ENCODE measurements around the gene TMEM88. TPM values are rescaled to one million over a fixed set of nuclear protein-coding genes. Genes with fewer than 3 reads are reported as not detected.

TMEM88 gene
- polyA plus RNA-seq, 3 donors, result 22.5 to 30.2 (median 24.3) TPM

DNA sequence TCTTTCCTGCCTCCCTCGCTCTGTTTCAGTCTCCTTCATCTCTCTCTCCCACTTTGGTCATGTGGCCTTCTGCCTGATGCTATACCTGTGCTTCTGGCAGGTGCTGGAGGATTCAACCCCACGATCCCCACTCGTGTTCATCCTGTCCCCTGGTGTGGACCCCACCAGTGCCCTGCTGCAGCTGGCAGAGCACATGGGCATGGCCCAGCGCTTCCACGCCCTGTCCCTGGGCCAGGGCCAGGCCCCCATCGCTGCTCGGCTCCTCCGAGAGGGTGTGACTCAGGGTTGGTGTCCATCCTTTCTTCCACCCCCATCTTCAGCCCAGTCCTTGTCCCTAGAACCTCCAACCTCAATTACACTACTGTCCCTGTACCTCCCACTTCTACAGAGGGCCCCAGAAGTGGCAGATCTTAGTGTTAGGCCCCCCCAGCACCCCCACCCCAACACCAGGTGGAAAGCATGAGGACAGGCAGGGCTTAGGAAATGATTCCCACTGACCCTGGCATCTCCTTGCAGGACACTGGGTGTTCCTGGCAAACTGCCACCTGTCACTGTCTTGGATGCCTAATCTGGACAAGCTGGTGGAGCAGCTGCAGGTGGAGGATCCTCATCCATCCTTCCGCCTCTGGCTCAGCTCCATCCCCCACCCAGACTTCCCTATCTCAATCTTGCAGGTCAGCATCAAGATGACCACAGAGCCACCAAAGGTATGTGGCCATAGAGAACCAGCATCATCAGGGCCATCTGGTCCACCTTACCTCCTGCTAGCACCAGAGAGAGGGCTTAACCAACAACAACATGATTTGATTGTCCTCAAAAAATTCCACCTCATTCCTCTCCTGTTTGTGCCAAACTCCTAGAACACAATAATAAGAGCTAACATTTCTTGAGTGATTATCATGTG is 30.6 kb upstream of the TMEM88 start:
- no peak for DNase-seq (ENCODE audit: extremely low read depth in 1 of 11, low read depth in 9 of 11, low spot score in 4 of 11)

DNA sequence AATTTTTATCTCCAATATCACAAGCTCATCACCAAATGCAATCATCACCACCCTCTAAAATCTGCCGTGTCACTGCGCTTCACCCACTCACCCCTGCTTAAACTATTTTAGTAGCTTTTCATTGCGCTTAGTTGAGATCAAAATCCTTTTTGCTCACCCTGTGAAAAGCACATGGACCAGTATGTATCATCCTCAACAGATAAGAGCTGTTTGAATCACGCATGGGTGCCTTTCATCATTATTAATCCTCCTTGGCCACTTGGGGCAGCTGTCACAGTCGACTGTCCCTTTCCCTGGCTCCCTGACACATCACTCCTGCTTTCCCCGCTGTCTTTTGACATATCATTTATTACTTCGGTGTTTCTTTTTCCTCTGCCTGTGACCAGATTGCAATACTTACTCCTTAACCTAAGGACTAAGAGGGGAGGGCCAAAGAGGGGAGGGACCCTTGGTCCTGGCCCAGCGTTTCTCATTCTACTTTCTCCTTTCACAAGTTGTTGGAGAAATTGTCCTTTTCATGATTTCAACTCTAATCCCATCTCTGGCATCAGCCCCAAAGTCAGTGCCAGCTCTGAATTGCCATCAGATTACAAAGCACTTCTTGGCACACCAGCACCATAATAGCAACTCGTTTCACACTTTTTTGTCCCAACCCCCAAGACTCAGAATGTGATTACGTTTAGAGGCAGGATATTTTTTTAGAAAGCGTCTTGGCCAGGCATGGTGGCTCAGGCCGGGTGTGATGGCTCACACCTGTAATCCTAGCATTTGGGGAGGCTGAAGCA is 29.5 kb upstream of the TMEM88 start:
- DNase-seq (ENCODE audit: extremely low read depth in 1 of 11, low read depth in 9 of 11, low spot score in 4 of 11), result no peak

DNA sequence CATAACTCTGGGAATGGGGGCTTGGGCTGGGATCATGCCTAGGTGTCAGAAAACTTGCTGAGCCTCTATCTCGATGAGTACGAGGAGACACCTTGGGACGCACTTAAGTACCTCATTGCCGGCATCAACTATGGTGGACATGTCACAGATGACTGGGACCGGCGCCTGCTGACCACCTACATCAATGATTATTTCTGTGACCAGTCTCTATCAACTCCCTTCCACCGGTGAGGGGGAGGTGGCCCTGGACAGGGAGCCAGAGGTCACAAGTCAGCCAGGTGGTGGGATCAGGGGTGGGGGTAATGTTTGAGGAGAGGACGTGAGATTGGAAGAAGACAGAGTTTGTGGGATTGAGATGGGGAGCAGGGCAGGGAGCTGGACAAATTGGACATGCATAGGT is 24.2 kb upstream of the TMEM88 start:
- DNase-seq (ENCODE audit: extremely low read depth in 1 of 11, low read depth in 9 of 11, low spot score in 4 of 11), result no peak

DNA sequence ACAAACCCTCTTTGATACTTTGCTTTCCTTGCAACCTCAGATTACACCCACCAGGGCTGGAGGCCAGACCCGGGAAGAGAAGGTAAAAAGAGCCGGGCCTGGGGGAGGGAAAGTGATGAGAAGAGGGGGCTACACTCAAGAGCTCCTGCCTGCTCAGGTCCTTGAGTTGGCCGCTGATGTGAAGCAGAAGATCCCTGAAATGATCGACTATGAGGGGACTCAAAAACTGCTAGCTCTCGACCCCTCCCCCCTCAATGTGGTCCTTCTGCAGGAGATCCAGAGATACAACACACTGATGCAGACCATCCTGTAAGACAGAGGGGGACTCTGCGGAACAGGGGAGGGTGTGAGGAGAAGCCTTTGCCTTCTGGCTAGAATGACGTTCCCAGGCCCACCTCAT is 23.6 kb upstream of the TMEM88 start:
- no peak for DNase-seq (ENCODE audit: extremely low read depth in 1 of 11, low read depth in 9 of 11, low spot score in 4 of 11)

DNA sequence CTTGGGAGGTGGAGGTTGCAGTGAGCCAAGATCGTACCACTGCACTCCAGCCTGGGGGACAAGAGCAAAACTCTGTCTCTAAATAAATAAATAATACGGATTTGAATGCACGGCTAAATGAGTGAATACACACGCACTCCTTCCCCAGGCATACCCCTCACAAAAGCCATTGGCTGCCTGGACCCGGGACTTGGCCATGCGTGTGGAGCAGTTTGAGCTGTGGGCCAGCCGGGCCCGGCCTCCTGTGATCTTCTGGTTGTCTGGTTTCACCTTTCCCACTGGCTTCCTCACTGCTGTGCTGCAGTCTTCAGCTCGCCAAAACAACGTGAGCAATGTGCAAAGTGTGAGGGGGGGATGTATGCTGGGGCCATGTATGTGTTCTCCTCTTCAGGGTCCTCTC is 22.4 kb upstream of the TMEM88 start:
- no peak for DNase-seq (ENCODE audit: extremely low read depth in 1 of 11, low read depth in 9 of 11, low spot score in 4 of 11)

DNA sequence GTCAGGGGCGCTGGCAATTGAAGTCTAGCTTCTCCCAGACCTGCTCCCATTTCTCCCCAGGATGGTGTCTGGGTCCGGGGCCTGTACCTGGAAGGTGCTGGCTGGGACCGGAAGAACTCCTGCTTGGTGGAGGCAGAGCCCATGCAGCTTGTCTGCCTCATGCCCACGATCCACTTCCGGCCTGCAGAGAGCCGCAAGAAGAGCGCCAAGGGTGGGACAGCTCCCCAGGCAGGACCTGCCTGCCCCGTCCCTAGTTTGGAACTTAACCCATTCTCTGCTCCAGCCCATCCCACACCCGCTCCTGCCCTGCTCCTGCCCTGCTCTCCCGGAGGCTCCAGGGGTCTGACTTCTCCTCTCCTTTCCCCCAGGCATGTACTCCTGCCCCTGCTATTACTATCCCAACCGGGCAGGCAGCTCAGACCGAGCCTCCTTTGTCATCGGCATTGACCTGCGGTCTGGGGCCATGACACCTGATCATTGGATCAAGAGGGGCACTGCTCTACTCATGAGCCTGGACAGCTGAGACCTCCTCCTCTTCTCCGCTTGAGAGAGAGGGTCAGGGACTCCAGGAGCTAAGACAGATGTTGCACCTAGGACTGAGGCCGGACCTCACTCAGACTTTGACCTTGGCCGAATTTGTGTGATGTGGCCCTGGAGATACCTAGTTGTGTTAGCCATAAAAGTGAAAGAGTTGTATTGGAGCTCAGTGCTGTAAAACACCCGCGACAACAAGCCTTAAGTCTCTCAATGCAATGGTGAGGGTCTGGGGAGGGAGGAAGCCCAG is 21.7 kb upstream of the TMEM88 start:
- no peak for DNase-seq (ENCODE audit: extremely low read depth in 1 of 11, low read depth in 9 of 11, low spot score in 4 of 11)

DNA sequence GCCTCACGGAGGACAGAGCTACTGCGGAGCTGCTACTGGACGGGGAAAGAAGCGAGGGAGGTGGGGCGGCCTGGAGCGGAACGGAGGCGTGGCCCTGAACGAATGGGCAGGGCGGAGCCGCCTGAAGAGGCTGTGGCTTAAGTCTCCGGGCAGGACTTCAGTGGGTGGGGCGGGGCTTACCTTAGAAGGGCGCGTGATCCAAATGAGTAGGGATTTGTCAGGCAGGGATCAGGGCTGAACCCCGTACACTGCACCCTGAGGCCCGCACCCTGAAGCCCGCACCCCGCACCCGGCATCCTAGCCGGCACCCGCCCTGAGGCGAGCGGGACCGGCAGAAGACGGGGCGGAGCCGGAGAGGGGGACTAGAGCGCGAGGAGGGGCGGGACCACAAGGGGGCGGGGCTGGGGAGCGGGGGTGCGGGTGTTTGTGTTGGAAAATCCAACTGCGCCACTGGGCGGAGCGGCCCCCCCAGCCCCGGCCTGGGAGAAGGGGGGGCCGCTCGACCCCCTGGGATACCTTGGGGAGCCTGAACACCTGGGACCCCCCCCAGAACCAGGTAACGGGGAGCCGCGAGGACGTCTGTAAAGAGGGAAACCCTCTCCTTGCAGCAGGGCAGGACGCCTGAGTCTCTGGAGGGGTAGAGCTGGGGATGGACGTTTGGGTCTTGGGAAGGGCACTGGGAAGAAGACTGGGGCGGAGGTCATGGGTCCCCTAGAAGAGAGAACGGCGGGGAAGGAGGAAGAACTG is 20.9 kb upstream of the TMEM88 start, which contains the start of gene KDM6B:
TSS of gene KDM6B (plus strand) at position 423 of the 747 bp plus-strand sequence. CDS start 11,338 bp downstream, outside the sequence.
- DNase-seq (ENCODE audit: extremely low read depth in 1 of 11, low read depth in 9 of 11, low spot score in 4 of 11), result peak in 7 of 11 donors; percentile 84 to 93 (median 88)

DNA sequence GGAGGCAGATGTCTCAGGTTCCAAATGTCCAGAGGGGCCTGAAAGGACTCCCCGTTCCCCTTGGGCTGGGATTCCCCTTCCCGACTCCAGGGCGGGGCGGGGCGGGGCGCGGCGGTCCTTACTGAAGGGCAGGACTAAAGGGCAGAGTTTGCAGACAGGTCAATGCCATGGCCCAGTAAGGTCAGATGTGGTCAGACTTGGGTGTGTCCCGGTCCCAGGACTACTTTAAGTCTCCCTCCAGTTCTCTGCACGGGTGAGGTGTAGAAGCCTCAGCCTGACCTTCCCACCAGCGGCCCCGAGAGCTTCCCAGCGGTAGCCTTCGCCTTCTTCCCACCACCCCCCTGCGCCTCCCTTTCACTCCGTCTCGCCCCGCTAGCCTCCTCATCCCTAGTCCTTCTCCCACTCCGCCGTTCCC is 20.3 kb upstream of the TMEM88 start:
- peak in 1 of 11 donors; percentile 22 for DNase-seq (ENCODE audit: extremely low read depth in 1 of 11, low read depth in 9 of 11, low spot score in 4 of 11)

DNA sequence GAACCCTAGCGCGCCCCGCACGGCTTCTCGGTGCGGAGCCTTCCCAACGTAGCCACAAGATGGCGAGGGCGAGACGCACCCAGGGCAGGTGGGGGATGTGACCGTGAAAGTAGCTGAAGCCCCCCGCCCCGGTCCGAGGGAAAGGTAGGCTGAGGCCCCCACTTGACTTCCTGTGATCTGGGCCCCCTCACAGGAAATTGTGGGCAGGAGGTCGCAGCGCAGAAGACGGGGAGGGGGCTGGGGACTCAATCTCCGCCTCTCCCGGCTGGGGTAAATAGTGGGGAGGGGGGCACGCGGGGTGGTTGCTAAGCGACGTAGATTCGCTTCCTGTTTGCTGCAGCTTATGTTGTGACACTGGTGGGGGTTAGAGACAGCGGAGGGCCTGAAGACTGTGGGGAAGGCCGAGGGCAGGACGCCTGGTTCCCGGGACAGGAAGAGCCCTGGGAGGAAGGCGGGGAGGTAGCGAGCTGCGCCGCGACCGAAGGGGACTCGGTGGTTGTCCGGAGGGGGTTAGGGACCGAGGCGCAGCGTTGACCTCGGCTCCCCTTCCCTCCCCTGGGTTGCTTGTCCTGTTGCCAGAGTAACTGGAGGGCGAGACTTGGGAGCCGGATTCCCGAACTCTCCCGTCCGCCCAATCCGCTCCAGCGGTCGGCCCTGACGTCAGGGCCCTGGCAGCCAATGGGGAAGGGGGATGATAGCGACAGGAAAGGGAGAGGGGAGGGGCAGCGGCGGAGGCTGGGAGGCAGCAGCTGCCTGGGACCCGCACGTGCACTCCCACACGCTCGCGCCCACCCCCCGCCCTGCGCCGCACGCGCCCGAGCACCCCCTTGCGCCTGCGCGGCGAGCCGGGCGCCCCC is 19.7 kb upstream of the TMEM88 start:
- peak; percentile 97 to 99 (median 98) for DNase-seq (ENCODE audit: extremely low read depth in 1 of 11, low read depth in 9 of 11, low spot score in 4 of 11)

DNA sequence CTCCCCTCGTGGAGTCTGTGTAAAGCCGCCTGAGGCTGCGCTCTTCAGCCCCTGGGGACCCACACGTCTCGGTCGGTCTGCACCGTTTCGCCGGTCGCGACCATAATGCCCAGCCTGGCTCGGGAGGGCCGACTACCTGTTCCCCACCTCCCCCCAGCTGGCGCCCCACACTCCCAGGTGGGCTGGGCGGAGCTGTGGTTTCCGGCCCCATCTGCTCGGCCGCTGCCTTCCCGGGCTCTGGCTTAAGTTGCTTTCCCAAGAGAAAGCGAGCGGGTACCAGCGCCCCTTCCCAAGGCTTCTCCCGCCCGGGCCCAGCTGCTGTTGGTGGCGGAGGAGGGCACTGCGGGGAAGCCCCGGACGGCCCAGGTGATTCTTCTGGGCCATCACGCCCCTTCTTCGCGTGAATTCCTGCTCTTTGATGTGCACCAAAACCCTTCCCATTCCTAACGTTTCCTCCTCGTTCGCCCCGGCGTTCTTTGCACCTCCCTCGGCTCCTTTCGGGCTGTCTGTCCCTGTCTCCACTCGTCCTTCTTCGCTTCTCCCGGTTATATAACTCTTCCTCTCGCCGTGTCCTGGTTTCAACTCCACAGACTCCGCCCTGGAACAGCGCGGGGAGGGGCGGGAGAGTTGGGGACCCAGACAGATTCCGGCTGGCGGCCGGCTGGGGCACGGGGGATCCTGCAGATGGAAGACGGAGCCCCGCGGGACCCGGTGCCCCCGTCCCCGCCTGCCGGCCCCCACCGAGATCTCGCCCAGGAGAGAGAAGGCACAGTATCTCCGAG is 18.9 kb upstream of the TMEM88 start:
- peak in 2 of 11 donors; percentile 51 to 62 for DNase-seq (ENCODE audit: extremely low read depth in 1 of 11, low read depth in 9 of 11, low spot score in 4 of 11)

DNA sequence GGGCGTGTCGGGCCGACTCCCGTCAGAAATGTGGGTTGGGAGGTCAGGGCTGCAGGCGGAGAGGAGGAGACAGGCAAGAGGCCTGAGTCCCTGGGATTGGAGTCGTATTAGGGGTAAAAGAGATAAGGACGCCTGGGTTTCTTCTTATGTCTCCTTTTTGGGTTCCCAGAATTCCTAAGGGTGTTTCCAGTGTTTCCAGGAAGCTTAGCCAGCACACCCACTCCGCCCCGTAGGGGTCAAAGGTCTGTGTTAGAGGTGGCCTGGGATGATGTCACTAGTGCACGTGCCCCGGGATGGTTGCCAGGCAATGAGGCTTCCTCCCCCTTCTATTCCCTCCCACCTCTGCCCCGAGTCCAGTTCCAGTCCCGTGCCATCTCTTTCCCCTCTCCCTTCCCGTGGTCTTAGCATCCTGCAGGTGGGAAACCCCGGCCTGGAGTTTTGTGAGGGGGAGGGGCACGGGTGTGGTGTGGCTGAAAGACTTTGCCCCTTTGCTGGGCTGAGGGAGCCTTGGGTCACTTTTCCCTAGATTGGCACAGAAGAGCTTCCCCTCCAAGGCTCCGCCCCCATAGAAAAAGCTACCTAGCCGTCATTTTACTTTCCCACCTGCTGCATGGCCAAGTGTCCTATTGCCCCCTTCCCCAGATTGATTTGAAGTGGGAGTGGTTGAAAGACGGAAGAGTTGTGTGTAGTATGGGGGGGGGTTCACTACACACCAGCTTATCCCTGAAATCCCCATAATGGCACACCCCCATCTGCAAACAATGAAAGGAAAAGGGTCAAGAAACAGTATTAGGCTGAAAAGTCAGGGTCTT is 18.1 kb upstream of the TMEM88 start:
- DNase-seq (ENCODE audit: extremely low read depth in 1 of 11, low read depth in 9 of 11, low spot score in 4 of 11), result peak in 9 of 11 donors; percentile 81 to 95 (median 91)

DNA sequence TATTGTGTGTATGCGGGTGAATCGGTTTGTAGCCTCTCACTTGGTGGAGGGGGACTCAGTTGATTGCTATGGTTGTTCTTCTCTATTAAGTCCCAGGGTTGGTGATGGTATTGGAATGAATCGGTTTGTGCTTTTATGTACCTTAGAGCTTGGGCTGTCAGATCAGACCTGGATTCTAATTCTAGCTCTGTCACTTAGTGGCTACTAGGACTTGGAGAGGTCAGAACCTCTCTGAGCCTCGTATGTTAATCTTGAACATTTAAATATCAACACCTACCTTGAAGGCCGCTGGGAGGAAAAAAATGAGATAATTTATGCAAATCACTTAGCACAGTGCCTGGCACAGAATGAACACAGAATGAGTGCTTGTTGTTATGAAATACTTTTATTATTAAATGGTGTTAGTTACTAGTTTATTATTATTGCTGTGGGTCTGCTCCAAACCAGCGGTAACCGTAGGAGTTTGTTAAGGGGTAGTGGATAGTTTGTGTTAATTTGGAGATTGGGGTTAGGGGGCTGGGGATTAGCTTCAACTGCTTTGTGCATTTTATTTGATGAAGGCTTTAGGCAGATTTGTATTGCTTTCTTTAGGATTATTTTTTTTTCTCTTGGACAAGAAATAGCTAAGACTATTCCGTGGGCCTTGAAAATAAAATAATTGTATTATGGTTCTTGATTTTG is 17.3 kb upstream of the TMEM88 start:
- DNase-seq (ENCODE audit: extremely low read depth in 1 of 11, low read depth in 9 of 11, low spot score in 4 of 11), result no peak

DNA sequence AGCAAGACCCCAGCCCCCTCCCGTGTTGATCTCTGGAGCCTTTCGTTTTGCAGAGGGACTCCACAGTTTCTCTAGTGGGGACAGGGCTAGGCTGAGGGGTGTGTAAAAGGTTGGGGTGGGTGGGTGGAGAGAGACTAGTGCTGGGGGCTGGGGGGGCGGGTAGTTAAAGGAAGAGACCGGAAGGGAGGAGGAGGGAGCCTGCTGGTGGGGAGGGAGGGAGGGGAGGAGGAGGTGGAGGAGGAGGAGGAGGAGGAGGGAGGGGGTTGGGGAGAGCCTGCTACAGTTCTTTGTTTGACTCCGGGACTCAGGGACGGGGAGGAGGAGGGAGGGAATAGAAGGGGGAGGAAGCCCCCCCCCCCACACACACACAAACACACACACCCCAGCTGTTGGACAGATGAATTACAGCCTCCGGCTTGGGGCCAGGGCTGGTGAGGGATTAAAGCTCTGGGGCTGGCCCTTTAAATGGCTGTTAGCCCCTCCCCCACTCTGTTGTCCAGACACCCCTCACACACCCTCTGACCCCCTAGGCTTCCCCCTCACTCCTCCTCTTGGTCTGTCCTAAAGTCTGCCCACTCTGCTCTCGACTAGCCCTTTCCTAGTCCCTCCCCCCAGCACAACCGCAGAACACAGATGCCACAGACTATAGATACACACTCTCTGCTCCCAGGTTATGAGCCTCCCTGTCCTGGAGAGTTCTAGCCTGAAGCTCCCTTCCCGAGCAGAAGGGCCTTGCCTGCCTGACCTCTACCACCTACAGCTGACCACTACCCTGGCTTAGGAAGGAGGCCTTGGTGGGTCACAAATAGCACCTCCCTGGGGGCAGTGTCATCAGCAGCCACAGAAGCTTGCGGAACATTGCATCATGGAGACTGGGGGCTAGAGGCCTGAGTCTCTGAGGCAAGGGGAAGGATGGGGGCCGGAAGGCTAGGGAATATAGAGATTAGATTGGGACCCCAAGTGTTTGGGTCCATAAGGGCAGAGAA is 16.5 kb upstream of the TMEM88 start:
- peak in 2 of 11 donors; percentile 40 to 64 for DNase-seq (ENCODE audit: extremely low read depth in 1 of 11, low read depth in 9 of 11, low spot score in 4 of 11)

DNA sequence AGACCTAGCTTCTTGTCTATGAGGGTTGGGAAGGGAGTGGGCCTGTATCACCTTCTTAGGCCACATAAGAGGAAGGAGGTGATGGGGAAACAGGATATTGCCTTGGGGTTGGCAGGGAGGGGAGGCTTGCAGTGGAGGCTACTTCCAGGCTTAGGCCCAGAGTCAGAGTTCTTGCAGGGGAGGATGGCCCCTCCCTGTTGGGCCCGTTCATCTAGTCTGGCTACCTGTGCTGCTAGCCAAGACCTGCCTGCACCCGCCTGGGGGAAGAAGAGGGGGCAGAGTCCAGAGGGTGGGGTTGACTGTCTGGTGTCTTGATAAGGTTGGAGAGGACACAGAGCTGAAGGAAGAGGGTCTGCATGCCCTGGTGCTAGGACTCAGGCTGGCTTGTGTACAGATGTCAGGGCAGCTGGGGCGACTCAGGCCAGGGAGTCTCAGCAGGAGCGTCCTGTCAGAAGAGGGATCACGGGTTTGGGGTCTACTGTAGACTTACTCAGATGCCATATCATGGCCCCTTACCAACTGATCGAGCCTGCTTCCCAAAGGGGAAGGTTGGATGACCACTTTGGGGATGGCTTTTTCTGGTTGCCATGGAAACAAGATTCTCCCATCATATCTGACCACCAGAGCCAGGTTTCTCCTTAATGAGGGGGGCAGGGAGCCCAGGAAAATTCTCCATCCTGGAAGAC is 15.5 kb upstream of the TMEM88 start:
- no peak for DNase-seq (ENCODE audit: extremely low read depth in 1 of 11, low read depth in 9 of 11, low spot score in 4 of 11)
